IMR-90 (cell line): ENCODE results near the gene ADAM12. TPM values are rescaled to one million over a fixed set of nuclear protein-coding genes. Genes with fewer than 3 reads are reported as not detected.

ENCODE experiments used
- ATAC-seq: fragments of 200-7000 bp; cut with Tn5 transposase; 2 replicates; pipeline ENCODE4 v1.9.1; 2020; ENCODE audit warnings: low read depth, mild to moderate bottlenecking, moderate library complexity
- BruUV-seq: library from RNA; stranded (reverse); fragments of 400-500 nt; replicated peaks from 2 replicates; lab custom pipeline; 2021; lab: Mats Ljungman, UMichigan
- CTCF ChIA-PET: fragments of 300-600 bp; formaldehyde crosslinking; extraction: SDS; loops from one replicate; lab custom pipeline; 2021; ENCODE audit warnings: antibody characterized with exemption; lab: Yijun Ruan, JAX
- POLR2A ChIA-PET: fragments of 300-600 bp; sonication (Branson Sonifier 250); formaldehyde crosslinking; loops from one replicate; lab custom pipeline; 2022; ENCODE audit warnings: antibody characterized with exemption; ENCODE audit not compliant: unreplicated experiment; lab: Charles Lee
- DNase-seq: peaks from one replicate; pipeline ENCODE4 v3.0.0; 2013
- H2AFZ ChIP-seq: replicated peaks from 2 replicates; pipeline ENCODE3; 2013; ENCODE audit warnings: low read length, mild to moderate bottlenecking; ENCODE audit not compliant: poor library complexity
- H2AK5ac ChIP-seq: 2 replicates; pipeline ENCODE4 v1.6.1; 2013; ENCODE audit warnings: low read depth, low read length, inconsistent platforms
- H2AK9ac ChIP-seq: replicated peaks from 2 replicates; pipeline ENCODE3; 2013; ENCODE audit warnings: mild to moderate bottlenecking, low read depth, low read length, moderate library complexity; ENCODE audit not compliant: poor library complexity
- H2BK120ac ChIP-seq: 2 replicates; pipeline ENCODE4 v1.6.1; 2013; ENCODE audit warnings: low read depth, low read length, inconsistent platforms
- H2BK15ac ChIP-seq: 3 replicates; pipeline ENCODE4 v1.6.1; 2013; ENCODE audit warnings: low read depth, low read length, inconsistent platforms
- H2BK20ac ChIP-seq: 2 replicates; pipeline ENCODE4 v1.6.1; 2013; ENCODE audit warnings: low read depth, mild to moderate bottlenecking, inconsistent platforms, low read length, moderate library complexity
- H2BK5ac ChIP-seq: 2 replicates; pipeline ENCODE4 v1.6.1; 2013; ENCODE audit warnings: mild to moderate bottlenecking, low read depth, low read length, inconsistent platforms; ENCODE audit not compliant: poor library complexity, severe bottlenecking
- H3K14ac ChIP-seq: replicated peaks from 2 replicates; pipeline ENCODE4 v1.6.1; 2013; ENCODE audit warnings: low read depth, low read length, inconsistent platforms
- H3K18ac ChIP-seq: 2 replicates; pipeline ENCODE4 v1.6.1; 2013; ENCODE audit warnings: low read depth, low read length, control low read depth
- H3K23ac ChIP-seq: 2 replicates; pipeline ENCODE4 v1.6.1; 2013; ENCODE audit warnings: low read depth, low read length, inconsistent platforms
- H3K27ac ChIP-seq: 2 replicates; pipeline ENCODE4 v1.5.1; 2013; ENCODE audit warnings: mild to moderate bottlenecking, control low read depth, low read length; ENCODE audit not compliant: insufficient read depth
- H3K27me3 ChIP-seq: 2 replicates; pipeline ENCODE4 v1.6.1; 2013; ENCODE audit warnings: low read length; ENCODE audit not compliant: control insufficient read depth, insufficient read depth
- H3K36me3 ChIP-seq: 2 replicates; pipeline ENCODE4 v1.6.1; 2013; ENCODE audit warnings: low read length, mixed read lengths; ENCODE audit not compliant: control insufficient read depth, insufficient read depth
- H3K4ac ChIP-seq: 2 replicates; pipeline ENCODE4 v1.6.1; 2013; ENCODE audit warnings: low read depth, low read length, inconsistent platforms
- H3K4me1 ChIP-seq: 2 replicates; pipeline ENCODE4 v1.6.1; 2013; ENCODE audit warnings: low read length, mixed read lengths; ENCODE audit not compliant: control insufficient read depth, insufficient read depth
- H3K4me2 ChIP-seq: 2 replicates; pipeline ENCODE4 v1.6.1; 2013; ENCODE audit warnings: low read depth, mild to moderate bottlenecking, control low read depth, low read length, moderate library complexity
- H3K4me3 ChIP-seq: 2 replicates; pipeline ENCODE4 v1.5.1; 2013; ENCODE audit warnings: low read depth, mild to moderate bottlenecking, control low read depth, low read length, moderate library complexity; ENCODE audit not compliant: insufficient read depth
- H3K56ac ChIP-seq: 2 replicates; pipeline ENCODE4 v1.6.1; 2013; ENCODE audit warnings: low read length, inconsistent platforms; ENCODE audit not compliant: insufficient read depth; ENCODE audit errors: extremely low read depth
- H3K79me1 ChIP-seq, 2 experiments: 2 replicates each; pipeline ENCODE4 v1.6.1; 2013; ENCODE audit warnings: low read length in 2 of 2, inconsistent platforms in 1 of 2, low read depth in 1 of 2
- H3K9ac ChIP-seq: 2 replicates; pipeline ENCODE4 v1.6.1; 2013; ENCODE audit warnings: low read depth, low read length, control low read depth
- H3K9me1 ChIP-seq: 2 replicates; pipeline ENCODE4 v1.6.1; 2013; ENCODE audit warnings: low read length, inconsistent platforms; ENCODE audit not compliant: insufficient read depth
- H3K9me3 ChIP-seq: 2 replicates; pipeline ENCODE4 v1.6.1; 2013; ENCODE audit warnings: low read length; ENCODE audit not compliant: control insufficient read depth, insufficient read depth
- H4K20me1 ChIP-seq: 2 replicates; pipeline ENCODE4 v1.6.1; 2013; ENCODE audit warnings: low read length, inconsistent platforms; ENCODE audit not compliant: insufficient read depth
- H4K5ac ChIP-seq: 2 replicates; pipeline ENCODE4 v1.6.1; 2013; ENCODE audit warnings: mild to moderate bottlenecking, low read depth, low read length, control low read depth
- H4K8ac ChIP-seq, 2 experiments: 2 replicates each; pipeline ENCODE4 v1.6.1; 2013; ENCODE audit warnings: low read depth in 2 of 2, low read length in 2 of 2, control low read depth in 1 of 2, inconsistent platforms in 1 of 2
- H4K91ac ChIP-seq: 2 replicates; pipeline ENCODE4 v1.6.1; 2013; ENCODE audit warnings: low read depth, low read length, inconsistent platforms; ENCODE audit not compliant: insufficient read depth
- BHLHE40 ChIP-seq: fragments of 150-350 bp; IDR thresholded peaks from 2 replicates; pipeline ENCODE4 v1.6.1; 2016; ENCODE audit warnings: mild to moderate bottlenecking, low read depth, low read length
- CEBPB ChIP-seq: IDR thresholded peaks from 2 replicates; pipeline ENCODE4 v1.6.1; 2012; ENCODE audit warnings: low read depth, low read length, improper control_type of control experiment
- CHD1 ChIP-seq: IDR thresholded peaks from 2 replicates; pipeline ENCODE4 v1.6.1; 2012; ENCODE audit warnings: low read depth, low read length, improper control_type of control experiment
- FOS ChIP-seq: fragments of 150-350 bp; IDR thresholded peaks from 2 replicates; pipeline ENCODE4 v1.6.1; 2016; ENCODE audit warnings: low read depth, low read length
- MAFK ChIP-seq: IDR thresholded peaks from 2 replicates; pipeline ENCODE4 v1.6.1; 2012; ENCODE audit warnings: low read depth, low read length, improper control_type of control experiment
- MAZ ChIP-seq: IDR thresholded peaks from 2 replicates; pipeline ENCODE4 v1.6.1; 2012; ENCODE audit warnings: low read depth, mild to moderate bottlenecking, low read length, improper control_type of control experiment, moderate library complexity, borderline replicate concordance
- MXI1 ChIP-seq: IDR thresholded peaks from 2 replicates; pipeline ENCODE4 v1.6.1; 2012; ENCODE audit warnings: low read depth, mild to moderate bottlenecking, low read length, moderate library complexity, borderline replicate concordance
- NFE2L2 ChIP-seq: fragments of 150-350 bp; IDR thresholded peaks from 2 replicates; pipeline ENCODE4 v1.6.1; 2016; ENCODE audit warnings: low read depth, mild to moderate bottlenecking, low read length
- POLR2A ChIP-seq: IDR thresholded peaks from 2 replicates; pipeline ENCODE4 v1.6.1; 2012; ENCODE audit warnings: mild to moderate bottlenecking, low read depth, low read length
- RAD21 ChIP-seq: IDR thresholded peaks from 2 replicates; pipeline ENCODE4 v1.6.1; 2012; ENCODE audit warnings: low read length, improper control_type of control experiment
- RCOR1 ChIP-seq: IDR thresholded peaks from 2 replicates; pipeline ENCODE4 v1.6.1; 2012; ENCODE audit warnings: mild to moderate bottlenecking, low read length, improper control_type of control experiment; ENCODE audit not compliant: insufficient replicate concordance
- RFX5 ChIP-seq: IDR thresholded peaks from 2 replicates; pipeline ENCODE4 v1.8.0; 2012; ENCODE audit warnings: low read depth, mild to moderate bottlenecking, low read length, moderate library complexity
- SMC3 ChIP-seq: fragments of 150-350 bp; IDR thresholded peaks from 2 replicates; pipeline ENCODE4 v1.6.1; 2016; ENCODE audit warnings: low read depth, mild to moderate bottlenecking, antibody characterized with exemption, low read length, moderate library complexity
- WGBS, 2 experiments: methylation state at CpG; one replicate each; pipeline versions ENCODE4 v1.1.5 to v1.1.7; 2013; ENCODE audit warnings: missing lambda C conversion rate in 2 of 2; ENCODE audit not compliant: insufficient read length in 1 of 2; ENCODE audit errors: extremely low coverage in 2 of 2; 5-methylcytosine and 5-hydroxymethylcytosine counted together
- dilution Hi-C: fragments of 300-500 bp; cut with HindIII; formaldehyde crosslinking; loops from one replicate; pipeline ENCODE4 v1.14.3; 2018; ENCODE audit warnings: low sequenced_read_pairs; ENCODE audit not compliant: unreplicated experiment
- in situ Hi-C: fragments of 300-500 bp; cut with MboI; formaldehyde crosslinking; loops from 3 replicates; pipeline ENCODE4 v1.14.3; 2019; ENCODE audit warnings: low sequenced_read_pairs, inconsistent platforms, mixed read lengths
- intact Hi-C: fragments of 100-400 bp; cut with micrococcal nuclease; formaldehyde crosslinking; loops from 2 replicates; pipeline ENCODE4 v1.10.0; 2022
- polyA plus RNA-seq, 3 experiments: library from polyadenylated mRNA; depleted of rRNA; stranded (reverse); fragments of >200 nt; gene quantifications; 2 replicates each; pipeline ENCODE4 v1.2.3, GENCODE V29; 2012; ENCODE audit warnings: low replicate concordance in 1 of 3
- total RNA-seq: library from RNA; depleted of rRNA; stranded (reverse); fragments of >200 nt; gene quantifications from 2 replicates; pipeline ENCODE4 v1.2.3, GENCODE V29; 2012
- TF ChIP-seq, protein P1 (sequence below): conservative IDR thresholded peaks from 2 replicates; pipeline ENCODE4 v1.5.1; 2012; ENCODE audit warnings: mild to moderate bottlenecking, low read depth, low read length, improper control_type of control experiment
- TF ChIP-seq, protein P2 (sequence below): fragments of 150-350 bp; IDR thresholded peaks from 2 replicates; pipeline ENCODE4 v1.6.1; 2017; ENCODE audit warnings: mild to moderate bottlenecking, antibody characterized with exemption, low read length, low read depth
- TF ChIP-seq, protein P3 (sequence below): fragments of 150-350 bp; IDR thresholded peaks from 2 replicates; pipeline ENCODE4 v1.6.1; 2016; ENCODE audit warnings: low read depth, mild to moderate bottlenecking, low read length, moderate library complexity, borderline replicate concordance

The ADAM12 gene
- total and polyA plus RNA-seq, 2 of the 4 experiments (the other 2 are of a cell fraction) = 9.6 to 10.2 TPM

DNA sequence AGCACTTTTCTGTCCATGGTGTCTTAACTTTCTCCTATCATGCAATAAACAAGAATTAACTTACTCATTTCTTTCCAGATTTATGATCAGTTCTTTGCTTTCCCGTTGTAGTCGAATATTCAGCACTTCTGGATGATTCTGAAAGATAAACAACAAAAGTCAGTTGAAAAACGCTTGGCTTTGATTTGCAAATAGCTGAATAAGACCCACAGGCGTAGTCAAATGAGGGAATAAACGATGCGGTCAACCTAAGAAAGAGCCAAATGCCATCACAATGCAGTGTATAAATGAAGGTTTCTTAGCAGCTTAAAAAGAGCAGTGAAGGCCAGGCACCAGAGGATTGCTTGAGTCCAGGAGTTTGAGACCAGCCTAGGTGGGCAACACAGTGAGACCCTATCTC, 109.4 kb downstream of the ADAM12 start:
- BruUV-seq = no TSS peak
- CTCF ChIA-PET = interaction anchor here (0.6 kb wide), 1 partner anchor 424 kb away, joined by 5 read pairs; no protein-coding TSS in a partner anchor

More for the DNA sequence above, 109.4 kb downstream of the ADAM12 start:
- H3K36me3 ChIP-seq = no peaks in the 10 kb centered on the region
- no peak overlapping the region for H3K9ac ChIP-seq
- no peak overlapping the region for H3K18ac ChIP-seq
- no peak overlapping the region for H4K91ac ChIP-seq
- no peak overlapping the region for H3K27ac ChIP-seq
- H4K20me1 ChIP-seq = no peaks in the 10 kb centered on the region
- no peak overlapping the region for H2BK120ac ChIP-seq
- dilution Hi-C loops = no loop called here
- H2AK9ac ChIP-seq = no peak overlapping the region
- H4K8ac ChIP-seq = no peak overlapping the region
- H3K4me3 ChIP-seq = no peak overlapping the region
- POLR2A ChIA-PET = no interaction called here
- no peaks in the 10 kb centered on the region; the same call in 1 of the 2 replicates for H3K4me1 ChIP-seq
- H3K56ac ChIP-seq = no peak overlapping the region
- no peak for TF ChIP-seq SMC3
- no peak for TF ChIP-seq CHD1
- no peak for TF ChIP-seq MAFK
- TF ChIP-seq FOS = no peak
- no peak for TF ChIP-seq BHLHE40
- no peak for TF ChIP-seq RFX5
- TF ChIP-seq POLR2A = no peak
- TF ChIP-seq, protein P1, sequence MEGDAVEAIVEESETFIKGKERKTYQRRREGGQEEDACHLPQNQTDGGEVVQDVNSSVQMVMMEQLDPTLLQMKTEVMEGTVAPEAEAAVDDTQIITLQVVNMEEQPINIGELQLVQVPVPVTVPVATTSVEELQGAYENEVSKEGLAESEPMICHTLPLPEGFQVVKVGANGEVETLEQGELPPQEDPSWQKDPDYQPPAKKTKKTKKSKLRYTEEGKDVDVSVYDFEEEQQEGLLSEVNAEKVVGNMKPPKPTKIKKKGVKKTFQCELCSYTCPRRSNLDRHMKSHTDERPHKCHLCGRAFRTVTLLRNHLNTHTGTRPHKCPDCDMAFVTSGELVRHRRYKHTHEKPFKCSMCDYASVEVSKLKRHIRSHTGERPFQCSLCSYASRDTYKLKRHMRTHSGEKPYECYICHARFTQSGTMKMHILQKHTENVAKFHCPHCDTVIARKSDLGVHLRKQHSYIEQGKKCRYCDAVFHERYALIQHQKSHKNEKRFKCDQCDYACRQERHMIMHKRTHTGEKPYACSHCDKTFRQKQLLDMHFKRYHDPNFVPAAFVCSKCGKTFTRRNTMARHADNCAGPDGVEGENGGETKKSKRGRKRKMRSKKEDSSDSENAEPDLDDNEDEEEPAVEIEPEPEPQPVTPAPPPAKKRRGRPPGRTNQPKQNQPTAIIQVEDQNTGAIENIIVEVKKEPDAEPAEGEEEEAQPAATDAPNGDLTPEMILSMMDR = no peak
- no peak for TF ChIP-seq NFE2L2
- TF ChIP-seq, protein P2, sequence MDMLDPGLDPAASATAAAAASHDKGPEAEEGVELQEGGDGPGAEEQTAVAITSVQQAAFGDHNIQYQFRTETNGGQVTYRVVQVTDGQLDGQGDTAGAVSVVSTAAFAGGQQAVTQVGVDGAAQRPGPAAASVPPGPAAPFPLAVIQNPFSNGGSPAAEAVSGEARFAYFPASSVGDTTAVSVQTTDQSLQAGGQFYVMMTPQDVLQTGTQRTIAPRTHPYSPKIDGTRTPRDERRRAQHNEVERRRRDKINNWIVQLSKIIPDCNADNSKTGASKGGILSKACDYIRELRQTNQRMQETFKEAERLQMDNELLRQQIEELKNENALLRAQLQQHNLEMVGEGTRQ = no peak
- no peak for TF ChIP-seq CEBPB
- TF ChIP-seq, protein P3, sequence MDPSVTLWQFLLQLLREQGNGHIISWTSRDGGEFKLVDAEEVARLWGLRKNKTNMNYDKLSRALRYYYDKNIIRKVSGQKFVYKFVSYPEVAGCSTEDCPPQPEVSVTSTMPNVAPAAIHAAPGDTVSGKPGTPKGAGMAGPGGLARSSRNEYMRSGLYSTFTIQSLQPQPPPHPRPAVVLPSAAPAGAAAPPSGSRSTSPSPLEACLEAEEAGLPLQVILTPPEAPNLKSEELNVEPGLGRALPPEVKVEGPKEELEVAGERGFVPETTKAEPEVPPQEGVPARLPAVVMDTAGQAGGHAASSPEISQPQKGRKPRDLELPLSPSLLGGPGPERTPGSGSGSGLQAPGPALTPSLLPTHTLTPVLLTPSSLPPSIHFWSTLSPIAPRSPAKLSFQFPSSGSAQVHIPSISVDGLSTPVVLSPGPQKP = no peak
- no peak for TF ChIP-seq MXI1
- no peak for TF ChIP-seq RCOR1
- no peak for TF ChIP-seq MAZ
- no peak for TF ChIP-seq RAD21
- H2AK5ac ChIP-seq = no peak overlapping the region
- no peak overlapping the region for H2BK5ac ChIP-seq
- WGBS, 2 experiments = 56% methylated on average over 3 of the region's 6 CpGs; no CpG with 5 or more reads in 1 of the 2 experiments
- H3K27me3 ChIP-seq = no peaks in the 10 kb centered on the region
- no peak overlapping the region for H3K4me2 ChIP-seq
- H2AFZ ChIP-seq = no peak overlapping the region
- in situ Hi-C loops = no loop called here
- no peaks in the 10 kb centered on the region for H3K9me3 ChIP-seq
- no peak overlapping the region for H3K4ac ChIP-seq
- no peaks in the 10 kb centered on the region for H3K79me1 ChIP-seq
- no peak overlapping the region for H2BK20ac ChIP-seq
- peak; percentile 58 for DNase-seq
- intact Hi-C loops = no loop called here
- H3K14ac ChIP-seq = no peak overlapping the region
- H2BK15ac ChIP-seq = no peak overlapping the region
- H3K9me1 ChIP-seq = no peaks in the 10 kb centered on the region
- ATAC-seq = peak; percentile 37; the same call in 1 of the 2 replicates
- H4K5ac ChIP-seq = no peak overlapping the region
- H3K23ac ChIP-seq = no peak overlapping the region
